Glutamatergic neuron (in vitro differentiated cells): ENCODE measurements around the gene FGF1. TPM values are rescaled to one million over a fixed set of nuclear protein-coding genes. Genes with fewer than 3 reads are reported as not detected.

Source experiments
- DNase-seq: peaks from one replicate; pipeline ENCODE4 v3.0.0; 2022
- H3K27ac Mint-ChIP-seq: one replicate; pipeline ENCODE4 v1.8.0; 2020; ENCODE audit warnings: mild to moderate bottlenecking, mixed read lengths, inconsistent platforms; ENCODE audit not compliant: unreplicated experiment
- H3K27me3 Mint-ChIP-seq: one replicate; pipeline ENCODE4 v1.8.0; 2020; ENCODE audit warnings: mild to moderate bottlenecking, moderate library complexity, mixed read lengths, inconsistent platforms; ENCODE audit not compliant: unreplicated experiment
- H3K36me3 Mint-ChIP-seq: one replicate; pipeline ENCODE4 v1.8.0; 2020; ENCODE audit warnings: mild to moderate bottlenecking, mixed read lengths, inconsistent platforms; ENCODE audit not compliant: unreplicated experiment
- H3K4me1 Mint-ChIP-seq: one replicate; pipeline ENCODE4 v1.8.0; 2020; ENCODE audit warnings: mild to moderate bottlenecking, low read depth, mixed read lengths, inconsistent platforms; ENCODE audit not compliant: unreplicated experiment
- H3K4me3 Mint-ChIP-seq: one replicate; pipeline ENCODE4 v1.8.0; 2020; ENCODE audit warnings: mild to moderate bottlenecking, mixed read lengths, inconsistent platforms; ENCODE audit not compliant: unreplicated experiment
- H3K9me3 Mint-ChIP-seq: one replicate; pipeline ENCODE4 v1.8.0; 2020; ENCODE audit warnings: mild to moderate bottlenecking, moderate library complexity, mixed read lengths, inconsistent platforms; ENCODE audit not compliant: unreplicated experiment
- total RNA-seq: library from RNA; stranded (reverse); fragmentation: NEBNext Ultra II Directional; extraction: Animal tissue kit (Norgen Biotek cat#: 25700); gene quantifications from one replicate; pipeline ENCODE4 v1.2.1, GENCODE V29; 2021; ENCODE audit not compliant: unreplicated experiment
- TF ChIP-seq, protein P1 (sequence below): fragments of 200-600 bp; sonication (generic); IDR thresholded peaks from one replicate; pipeline ENCODE4 v1.5.0; 2021; ENCODE audit not compliant: partially characterized antibody, unreplicated experiment

The FGF1 gene
- total RNA-seq, 1 donor from 2014 or later, result not detected

DNA sequence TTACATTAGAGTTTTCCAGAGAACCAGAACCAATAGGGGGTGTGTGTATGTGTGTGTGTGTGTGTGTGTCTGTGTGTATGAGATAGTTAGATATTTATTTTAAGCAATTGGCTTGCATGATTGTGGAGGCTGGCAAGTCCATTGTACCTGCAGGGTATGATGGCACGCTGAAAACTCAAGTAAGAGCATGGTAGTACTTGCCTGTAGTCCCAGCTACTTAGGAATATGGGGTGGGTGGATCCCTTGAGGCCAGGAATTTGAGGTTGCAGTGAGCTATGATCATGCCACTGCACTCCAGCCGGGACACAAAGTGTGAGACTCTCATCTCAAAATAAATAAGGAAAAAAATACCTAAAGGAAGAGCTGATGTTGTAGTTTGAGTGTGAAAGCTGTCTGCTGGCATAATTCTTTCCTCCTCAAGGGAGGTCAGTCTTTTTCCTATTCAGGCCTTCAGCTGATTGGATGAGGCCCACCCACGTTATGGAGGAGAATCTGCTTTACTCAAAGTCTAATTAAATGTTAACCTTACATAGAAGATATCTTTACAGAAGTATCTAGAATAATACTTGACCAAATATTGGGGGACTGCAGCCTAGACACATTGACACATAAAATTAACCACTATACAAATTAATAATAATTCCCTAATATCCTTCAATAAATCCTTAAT lies 107.6 kb downstream of the FGF1 start:
- H3K36me3 Mint-ChIP-seq, result peaks cover 7% of the 10 kb centered on the region
- TF ChIP-seq, protein P1, sequence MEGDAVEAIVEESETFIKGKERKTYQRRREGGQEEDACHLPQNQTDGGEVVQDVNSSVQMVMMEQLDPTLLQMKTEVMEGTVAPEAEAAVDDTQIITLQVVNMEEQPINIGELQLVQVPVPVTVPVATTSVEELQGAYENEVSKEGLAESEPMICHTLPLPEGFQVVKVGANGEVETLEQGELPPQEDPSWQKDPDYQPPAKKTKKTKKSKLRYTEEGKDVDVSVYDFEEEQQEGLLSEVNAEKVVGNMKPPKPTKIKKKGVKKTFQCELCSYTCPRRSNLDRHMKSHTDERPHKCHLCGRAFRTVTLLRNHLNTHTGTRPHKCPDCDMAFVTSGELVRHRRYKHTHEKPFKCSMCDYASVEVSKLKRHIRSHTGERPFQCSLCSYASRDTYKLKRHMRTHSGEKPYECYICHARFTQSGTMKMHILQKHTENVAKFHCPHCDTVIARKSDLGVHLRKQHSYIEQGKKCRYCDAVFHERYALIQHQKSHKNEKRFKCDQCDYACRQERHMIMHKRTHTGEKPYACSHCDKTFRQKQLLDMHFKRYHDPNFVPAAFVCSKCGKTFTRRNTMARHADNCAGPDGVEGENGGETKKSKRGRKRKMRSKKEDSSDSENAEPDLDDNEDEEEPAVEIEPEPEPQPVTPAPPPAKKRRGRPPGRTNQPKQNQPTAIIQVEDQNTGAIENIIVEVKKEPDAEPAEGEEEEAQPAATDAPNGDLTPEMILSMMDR, result no peak
- no peak overlapping the region for H3K27ac Mint-ChIP-seq
- no peaks in the 10 kb centered on the region for H3K4me1 Mint-ChIP-seq
- no peak overlapping the region for H3K4me3 Mint-ChIP-seq
- DNase-seq, result no peak
- no peaks in the 10 kb centered on the region for H3K27me3 Mint-ChIP-seq
- no peaks in the 10 kb centered on the region for H3K9me3 Mint-ChIP-seq

DNA sequence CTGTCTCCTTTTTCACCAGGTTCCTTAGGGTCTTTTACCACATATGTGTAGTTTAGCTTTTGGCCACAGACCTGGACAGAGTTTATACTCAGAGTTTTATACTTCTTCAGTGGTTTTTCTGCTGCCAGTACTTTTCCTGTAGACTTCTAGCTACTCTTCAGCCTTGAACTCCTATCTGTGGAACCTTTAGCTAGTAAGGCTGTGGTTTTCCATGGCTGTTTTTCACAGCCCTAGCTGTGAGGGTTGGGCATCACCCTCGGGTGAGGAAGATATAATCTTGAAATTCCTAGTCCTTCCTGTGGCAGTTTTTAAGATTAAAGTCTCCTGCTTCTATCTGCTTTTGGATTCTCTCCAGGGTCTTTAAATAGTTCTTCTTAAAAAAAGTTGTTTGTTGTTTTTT lies 109.1 kb downstream of the FGF1 start:
- no peak overlapping the region for H3K4me3 Mint-ChIP-seq
- no peaks in the 10 kb centered on the region for H3K9me3 Mint-ChIP-seq
- TF ChIP-seq, protein P1, result no peak
- DNase-seq, result no peak
- H3K36me3 Mint-ChIP-seq, result peaks cover 7% of the 10 kb centered on the region
- H3K27ac Mint-ChIP-seq, result no peak overlapping the region
- no peaks in the 10 kb centered on the region for H3K4me1 Mint-ChIP-seq
- no peaks in the 10 kb centered on the region for H3K27me3 Mint-ChIP-seq

DNA sequence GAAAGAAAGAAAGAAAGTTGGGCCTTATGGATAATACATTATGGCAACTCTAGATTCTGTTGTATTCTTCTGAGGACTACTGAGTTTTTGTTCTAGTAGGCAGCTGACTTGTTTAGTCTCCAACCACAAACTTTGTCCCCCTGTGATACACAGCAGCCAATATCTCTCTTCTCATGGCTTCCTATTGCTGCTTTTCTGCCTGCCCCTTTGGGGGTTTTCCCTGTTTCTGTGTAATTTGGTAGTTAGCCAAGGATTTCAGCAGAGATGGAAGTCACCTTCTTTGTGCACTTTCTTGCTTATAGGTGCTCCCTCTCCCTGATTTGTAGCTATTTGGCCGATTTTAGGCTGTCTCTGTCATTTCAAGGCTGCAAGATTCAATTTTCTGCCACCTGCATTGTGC lies 109.6 kb downstream of the FGF1 start:
- Mint-ChIP-seq H3K4me3 (no peak overlapping the region), H3K4me1 (no peaks in the 10 kb centered on the region), H3K27ac (no peak overlapping the region), H3K27me3 (no peaks in the 10 kb centered on the region), H3K9me3 (no peaks in the 10 kb centered on the region), H3K36me3 (peaks cover 7% of the 10 kb centered on the region)
- TF ChIP-seq, protein P1, result no peak
- no peak for DNase-seq

- Mint-ChIP-seq H3K4me1 (no peaks in the 10 kb centered on the region), H3K36me3 (no peaks in the 10 kb centered on the region), H3K4me3 (no peak overlapping the region), H3K27ac (no peak overlapping the region), H3K9me3 (no peaks in the 10 kb centered on the region), H3K27me3 (no peaks in the 10 kb centered on the region)
- TF ChIP-seq, protein P1, result no peak
- DNase-seq, result no peak
Observed at GRCh38 chr5:142572006-142572405, 113.9 kb downstream of the FGF1 start.

DNA sequence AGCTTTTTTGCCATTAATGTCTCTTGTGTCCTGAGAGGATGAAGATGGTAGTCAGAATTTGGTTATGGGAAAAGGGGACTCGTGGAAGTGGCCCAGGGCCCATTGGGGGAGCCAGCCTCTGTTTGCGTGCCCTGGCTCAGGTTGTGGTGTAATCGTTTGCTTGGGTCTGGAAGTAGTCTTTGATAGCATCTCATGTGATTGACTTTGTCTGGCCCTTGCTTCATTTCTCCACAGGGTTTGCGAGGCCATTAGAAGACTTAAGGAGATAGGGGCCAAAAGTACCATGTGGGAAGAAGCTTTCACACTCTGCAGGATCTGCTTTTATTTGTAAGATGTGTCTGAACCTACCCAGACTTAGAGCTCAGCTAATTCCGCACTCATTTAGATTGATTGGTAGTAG lies 114.5 kb downstream of the FGF1 start:
- Mint-ChIP-seq H3K36me3 (no peaks in the 10 kb centered on the region), H3K4me1 (no peaks in the 10 kb centered on the region), H3K4me3 (no peak overlapping the region), H3K27me3 (no peaks in the 10 kb centered on the region), H3K27ac (no peak overlapping the region), H3K9me3 (no peaks in the 10 kb centered on the region)
- TF ChIP-seq, protein P1, result no peak
- DNase-seq, result no peak
